AG08396 (cell line): ENCODE data around the gene ZNF536.
"Not testable (repeated sequence)": the region's sequence is repeated elsewhere in the genome, so short reads cannot be mapped to it uniquely, and the experiment has no call there.

Source experiments
- DNase-seq: peaks from one replicate; pipeline ENCODE4 v3.0.0; 2012; ENCODE audit warnings: low spot score, mixed read lengths

ZNF536 gene

GRCh38 chr19:30341611-30342201 lies 30.5 kb upstream of the ZNF536 start:
- DNase-seq, result no peak

DNA sequence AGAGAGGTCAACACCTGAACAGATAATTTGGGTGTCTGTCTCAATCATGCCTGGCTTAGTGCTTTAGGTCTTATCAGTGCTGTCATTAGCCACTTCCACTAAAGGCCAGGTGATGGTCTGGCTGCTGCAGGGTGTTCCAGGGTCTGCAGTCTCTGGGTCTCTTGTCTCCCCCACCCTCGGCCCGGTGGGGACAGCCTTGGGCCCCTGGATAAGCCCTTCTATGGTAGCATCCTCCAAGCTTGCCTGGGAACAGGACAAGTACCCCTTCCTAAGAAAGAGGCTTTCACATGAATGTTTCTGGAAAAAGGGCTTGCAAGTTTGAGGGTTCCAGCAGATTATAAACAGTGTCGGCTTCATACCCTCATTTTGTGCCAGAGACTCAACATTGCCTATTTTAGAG lies 29.3 kb upstream of the ZNF536 start:
- DNase-seq, result no peak

DNA sequence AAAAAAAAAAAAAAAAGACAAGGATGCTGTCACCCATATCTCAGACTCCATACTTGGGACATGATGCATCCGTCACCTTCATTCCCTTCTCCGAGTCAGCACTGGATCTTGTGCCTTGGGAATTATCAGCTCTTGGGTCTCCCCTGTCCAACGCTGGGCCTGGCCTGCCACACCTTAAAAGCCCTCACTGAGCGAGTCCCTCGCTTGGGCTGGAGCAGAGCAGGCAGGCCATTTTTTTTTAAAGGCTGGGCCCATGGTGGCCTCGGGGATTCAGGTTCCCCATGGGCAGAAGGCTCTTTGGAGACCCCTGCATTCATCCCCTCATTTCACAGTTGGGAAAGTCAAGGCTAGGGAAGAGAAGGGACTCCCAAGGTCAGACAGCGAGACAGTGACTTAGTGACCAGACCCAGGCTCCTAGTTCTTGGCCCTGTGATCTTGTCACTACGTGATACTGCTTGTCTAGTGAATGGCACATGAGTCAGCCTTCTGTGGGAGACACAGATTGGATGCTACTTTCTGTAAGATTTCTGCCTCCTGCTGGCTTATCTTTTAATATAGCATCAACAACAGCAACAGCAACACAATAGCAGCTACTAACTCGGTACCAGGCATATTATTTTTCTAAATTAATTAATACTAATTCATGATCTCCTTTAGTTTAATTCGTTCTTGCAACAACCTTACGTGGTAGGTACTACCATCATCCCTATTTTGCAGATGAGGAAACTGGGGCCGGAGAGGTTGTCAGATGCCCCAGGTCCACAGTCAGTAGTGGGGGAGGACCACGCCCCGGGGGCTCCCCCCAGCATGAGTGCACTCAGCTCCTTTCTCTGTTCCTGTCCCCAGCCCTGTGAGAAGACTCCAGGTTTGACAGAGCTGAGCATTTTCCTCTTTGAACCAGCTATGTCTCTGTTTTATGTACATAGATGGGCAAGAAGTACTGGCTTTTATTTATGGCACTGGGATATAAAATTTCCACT lies 27.4 kb upstream of the ZNF536 start:
- DNase-seq, result peak; percentile 40

- no peak for DNase-seq
Measured at GRCh38 chr19:30345686-30346085, 26.5 kb upstream of the ZNF536 start.

GRCh38 chr19:30346468-30346867 lies 25.7 kb upstream of the ZNF536 start:
- DNase-seq, result not testable (repeated sequence)

- DNase-seq, result no peak
Measured at GRCh38 chr19:30349131-30349730, 23.0 kb upstream of the ZNF536 start.

- DNase-seq, result no peak
Measured at GRCh38 chr19:30350692-30351663, 21.2 kb upstream of the ZNF536 start.

DNA sequence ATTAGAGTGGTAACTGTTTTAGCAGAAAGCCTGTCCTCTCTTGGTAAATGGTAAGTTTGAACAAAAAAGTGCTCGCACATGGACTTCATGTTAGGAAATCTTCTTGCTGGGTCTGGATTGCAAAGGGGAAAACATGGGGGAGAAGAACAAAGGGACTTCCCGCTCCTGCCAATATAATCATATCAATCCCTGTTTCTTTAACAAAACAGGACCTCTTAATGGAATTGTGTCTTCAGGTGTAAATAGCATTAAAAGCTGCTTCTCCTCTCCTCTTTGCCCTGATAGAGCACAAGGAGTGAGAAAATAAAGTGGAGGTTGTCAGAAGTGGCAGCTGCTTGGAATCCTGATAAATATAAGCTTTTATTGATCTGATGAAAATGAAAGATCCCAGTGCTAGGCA lies 20.4 kb upstream of the ZNF536 start:
- DNase-seq, result no peak

DNA sequence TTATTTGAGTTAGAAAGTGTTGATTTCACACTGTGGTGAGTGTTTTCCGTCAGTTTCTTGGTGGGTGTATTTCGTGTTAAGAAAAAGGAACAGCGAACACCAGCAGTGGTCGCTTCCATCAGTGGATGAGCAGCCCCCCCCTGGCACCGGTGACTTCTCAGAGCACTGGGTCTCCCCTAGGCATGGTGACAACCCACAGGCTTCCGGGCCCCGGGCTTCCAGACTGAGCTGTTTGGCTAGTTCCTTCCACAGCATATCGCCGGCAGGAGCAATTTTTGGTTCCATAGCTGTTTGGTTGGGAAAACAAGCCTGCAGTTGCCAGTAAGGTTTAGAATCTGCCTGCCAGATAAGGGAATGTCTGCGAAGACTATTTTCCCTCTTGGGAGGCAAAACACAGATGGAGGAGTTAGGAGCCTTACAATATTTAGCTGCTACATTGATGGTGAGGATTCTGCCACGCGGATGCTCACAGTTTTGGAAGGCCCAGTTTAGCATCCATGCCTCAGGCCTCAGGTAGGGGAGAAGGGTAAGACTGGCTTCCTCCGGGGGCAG lies 18.7 kb upstream of the ZNF536 start:
- DNase-seq, result no peak

DNA sequence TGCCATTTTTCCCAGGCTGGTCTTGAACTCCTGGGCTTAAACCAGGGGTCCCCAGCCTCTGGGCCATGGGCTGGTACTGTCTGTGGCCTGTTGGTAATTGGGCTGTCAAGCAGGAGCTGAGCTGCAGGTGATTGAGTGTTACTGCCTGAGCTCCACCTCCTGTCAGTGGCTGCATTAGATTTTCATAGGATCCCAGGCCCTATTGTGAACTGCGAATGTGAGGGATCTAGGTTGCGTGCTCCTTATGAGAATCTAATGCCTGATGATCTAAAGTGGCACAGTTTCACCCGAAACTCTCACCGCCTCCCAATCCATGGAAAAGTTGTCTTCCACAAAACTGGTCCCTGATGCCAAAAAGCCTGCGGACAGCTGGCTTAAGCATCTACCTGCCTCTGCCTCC lies 16.6 kb upstream of the ZNF536 start:
- DNase-seq, result no peak

- DNase-seq, result no peak
Measured at GRCh38 chr19:30356951-30357579, 15.1 kb upstream of the ZNF536 start.

- DNase-seq, result no peak
Measured at GRCh38 chr19:30357580-30357954, 14.6 kb upstream of the ZNF536 start.

DNA sequence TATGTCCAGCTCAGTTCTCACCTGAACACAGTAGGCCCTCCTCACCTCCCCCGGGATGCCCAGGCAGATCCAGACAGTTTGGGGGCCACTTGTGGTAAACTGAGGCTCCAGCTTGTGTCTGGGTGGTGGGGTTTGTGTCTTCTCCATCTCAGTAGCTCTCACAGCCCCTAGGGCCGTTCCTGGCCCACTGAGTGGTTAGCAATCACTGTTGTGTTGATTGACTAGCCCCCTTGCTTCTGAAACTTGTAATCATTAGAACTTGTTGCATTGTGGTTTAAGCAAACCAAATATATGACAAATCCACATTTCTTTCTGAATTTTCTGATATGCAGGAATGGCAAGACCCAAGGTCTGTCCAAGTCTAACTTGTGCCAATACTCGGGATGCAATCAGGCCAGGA lies 13.9 kb upstream of the ZNF536 start:
- DNase-seq, result no peak

GRCh38 chr19:30358821-30359580 lies 13.2 kb upstream of the ZNF536 start:
- no peak for DNase-seq

- DNase-seq, result no peak
Measured at GRCh38 chr19:30359936-30360335, 12.2 kb upstream of the ZNF536 start.

DNA sequence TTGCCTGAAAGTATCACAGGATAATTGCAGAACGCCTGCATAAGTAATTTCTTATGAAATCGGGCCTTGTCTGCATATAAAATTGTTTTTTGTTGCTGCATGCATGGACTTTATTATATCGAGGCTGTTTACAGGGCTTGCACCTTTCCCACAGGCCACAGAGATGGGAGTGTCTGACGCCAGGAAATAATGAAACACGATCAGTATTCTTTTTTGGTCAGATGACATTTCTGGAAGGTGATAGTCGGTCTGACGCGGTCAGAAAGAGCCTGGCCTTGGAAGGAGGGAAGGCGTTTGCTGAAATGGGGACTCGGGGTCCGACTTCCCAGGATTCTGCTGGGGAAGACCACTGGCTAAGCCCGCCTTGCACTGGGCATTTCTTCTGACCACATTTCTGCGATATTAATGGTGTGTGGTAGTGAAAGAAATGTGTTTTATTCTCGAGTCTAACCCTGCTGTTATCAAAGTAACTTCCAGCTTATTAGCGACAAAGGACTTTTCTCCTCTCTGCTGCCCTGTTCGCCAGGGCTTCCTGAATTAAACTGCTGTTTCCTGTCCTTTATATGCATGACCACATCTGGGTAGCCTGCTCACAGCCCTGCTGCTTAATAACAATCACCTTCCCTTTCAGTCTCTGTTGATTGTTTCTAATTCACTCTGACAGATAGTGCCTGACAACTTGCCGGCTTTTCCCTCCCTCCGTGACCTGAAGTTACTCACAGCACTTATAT lies 11.6 kb upstream of the ZNF536 start:
- no peak for DNase-seq

- DNase-seq, result no peak
Measured at GRCh38 chr19:30361107-30361447, 11.1 kb upstream of the ZNF536 start.

GRCh38 chr19:30361721-30362120 lies 10.5 kb upstream of the ZNF536 start:
- no peak for DNase-seq

DNA sequence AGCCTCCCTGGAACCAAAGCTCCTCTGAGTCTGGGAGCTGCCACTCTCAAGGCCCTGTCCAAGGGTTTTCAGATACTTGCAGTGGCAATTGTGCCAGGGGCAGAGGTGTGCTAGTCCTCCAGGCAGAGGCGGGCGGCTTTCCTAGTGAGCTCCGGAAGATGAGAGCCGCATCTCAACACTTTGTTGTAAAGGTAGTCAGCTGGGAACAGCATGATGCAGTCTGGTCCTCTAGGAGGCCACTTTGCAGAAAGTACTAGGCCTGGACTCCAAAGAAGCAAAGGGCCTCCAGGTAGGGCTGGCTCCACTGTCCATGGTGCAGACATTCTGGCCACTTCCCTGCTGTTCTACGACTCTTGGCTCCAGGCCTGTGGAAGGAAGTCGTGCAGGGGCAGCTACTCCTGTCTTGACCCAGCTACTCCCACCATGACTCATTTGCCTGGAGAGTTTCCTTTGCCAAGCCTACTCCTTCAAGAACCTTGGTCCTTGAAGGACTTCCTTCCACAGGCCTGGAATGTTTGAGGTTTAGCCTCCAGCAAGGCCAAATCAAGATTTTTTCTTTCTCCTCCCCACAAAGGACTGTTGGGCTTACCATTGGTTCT lies 9.9 kb upstream of the ZNF536 start:
- DNase-seq, result peak; percentile 65
